ENCODE measurements around the gene RAB27A.

DNA sequence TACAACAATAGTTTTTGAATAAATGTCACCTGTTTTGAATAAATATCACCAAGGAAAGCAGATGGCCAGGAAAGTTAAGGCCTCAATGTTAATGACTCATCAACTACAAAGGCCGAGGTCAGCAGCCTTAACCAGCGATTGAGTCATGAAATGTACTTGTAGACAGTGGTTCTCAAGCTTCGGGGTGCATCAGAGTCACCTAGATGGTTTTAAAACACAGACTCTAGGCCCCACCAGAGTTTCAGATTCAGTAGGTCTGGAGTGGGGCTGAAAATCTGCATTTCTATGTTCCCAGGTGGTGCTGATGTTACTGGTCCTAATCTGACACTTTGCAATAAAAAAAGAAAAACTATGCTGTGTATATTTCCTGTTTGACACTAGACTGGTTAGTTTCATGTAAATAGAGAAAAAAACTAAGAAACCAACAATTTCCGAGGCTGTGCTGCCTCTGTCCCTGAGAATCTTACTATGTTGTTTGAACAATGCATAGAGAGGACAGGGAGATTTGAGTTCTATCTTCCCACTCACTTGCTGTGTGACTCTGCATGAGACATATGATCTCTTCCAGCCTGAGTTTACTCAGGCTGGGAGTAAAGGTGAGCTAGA is 9.8 kb downstream of the RAB27A start:
- TF ChIP-seq CTCF (IDR thresholded peaks at IDR 0.05) (no peak), SIN3A (IDR thresholded peaks at IDR 0.05; ENCODE audit: borderline replicate concordance, insufficient read depth, low read depth, low read length) (no peak), POLR2AphosphoS5 (IDR thresholded peaks at IDR 0.05; ENCODE audit: low read depth, low read length) (no peak)
